ENCODE results near the gene TMSB4X.
"Not testable (repeated sequence)": the region's sequence is repeated elsewhere in the genome, so short reads cannot be mapped to it uniquely, and the experiment has no call there.

Gene TMSB4X

GRCh38 chrX:12955882-12956703 is 18.8 kb upstream of the TMSB4X start:
- DNase-seq (ENCODE audit: low spot score) = no peak

DNA sequence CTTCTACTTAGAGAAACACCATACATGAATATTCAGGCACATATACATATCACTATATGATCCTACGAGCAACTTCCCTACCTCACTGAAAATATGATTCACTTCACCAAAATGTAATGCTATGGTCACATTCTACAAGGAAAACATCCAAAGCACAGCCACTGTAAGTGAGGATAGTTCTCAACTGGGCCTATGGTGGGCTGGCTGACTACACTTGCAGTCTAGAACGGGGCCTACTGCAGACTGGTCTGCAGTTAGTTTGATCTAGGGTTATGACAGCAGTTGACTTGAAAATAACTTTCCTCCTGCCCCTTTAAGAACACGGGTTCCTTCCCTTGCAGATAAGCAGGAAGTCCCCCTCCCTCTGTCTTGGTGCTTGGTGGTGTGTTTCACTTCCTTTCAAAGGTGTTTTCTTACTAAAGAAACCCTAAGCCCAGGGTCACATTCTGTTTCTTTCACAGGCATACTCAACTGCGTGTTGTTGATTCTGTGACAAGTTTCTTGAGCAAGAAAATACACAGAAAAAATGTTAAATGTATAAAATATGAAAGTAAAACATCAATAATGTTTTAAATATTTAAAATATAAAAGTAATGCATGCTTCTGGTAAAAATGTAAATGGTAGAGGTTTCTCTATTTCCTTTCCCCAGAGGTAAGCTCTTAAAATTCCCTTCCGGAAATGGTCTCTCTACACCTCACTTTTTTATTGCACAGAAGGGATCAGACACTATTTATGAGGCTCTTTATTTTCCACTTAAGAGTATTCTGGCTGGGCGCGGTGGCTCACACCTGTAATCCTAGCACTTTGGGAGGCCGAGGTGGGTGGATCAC is 18.0 kb upstream of the TMSB4X start:
- DNase-seq (ENCODE audit: low spot score) = no peak

- no peak for DNase-seq (ENCODE audit: low spot score)
Observed at GRCh38 chrX:12958059-12958458, 16.9 kb upstream of the TMSB4X start.

DNA sequence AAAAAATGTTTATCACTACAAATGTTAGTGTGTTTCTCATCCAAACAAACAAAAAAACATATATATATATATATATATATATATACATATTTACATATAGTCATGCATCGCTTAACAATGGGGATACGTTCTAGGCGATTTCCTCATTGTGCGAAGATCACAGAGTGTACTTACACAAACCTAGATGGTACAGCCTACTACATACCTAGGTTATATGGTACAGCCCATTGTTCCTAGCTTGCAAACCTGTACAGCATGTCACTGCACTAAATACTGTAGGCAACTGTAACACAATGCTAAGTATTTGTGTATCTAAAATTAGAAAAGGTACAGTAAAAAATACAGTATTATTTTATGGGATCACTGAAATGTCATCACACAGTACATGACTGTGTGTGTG is 16.4 kb upstream of the TMSB4X start:
- no peak for DNase-seq (ENCODE audit: low spot score)

DNA sequence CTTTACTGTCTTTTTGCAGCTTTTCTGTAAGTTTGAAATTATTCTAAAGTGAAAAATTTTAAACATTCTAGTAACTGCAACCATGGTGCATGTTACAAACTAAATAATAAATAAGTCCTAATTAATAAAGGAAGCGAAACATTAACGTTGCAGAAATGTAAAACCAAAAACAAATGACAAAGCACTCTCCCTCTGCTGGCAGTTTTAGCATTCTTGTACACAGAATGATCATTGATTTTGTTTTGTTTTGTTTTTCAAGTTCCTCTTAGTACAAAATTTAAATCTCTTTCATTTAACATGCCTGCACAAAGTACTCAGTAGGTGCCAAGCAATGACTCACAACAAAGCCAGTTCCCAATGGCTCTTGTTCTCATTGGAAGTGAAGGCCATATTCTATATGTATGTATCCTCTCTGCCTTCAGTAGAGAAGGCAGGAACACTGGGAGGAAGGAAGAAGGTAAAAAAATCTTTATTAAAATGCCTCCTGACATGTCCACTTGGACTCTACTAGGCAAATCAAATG is 13.7 kb upstream of the TMSB4X start:
- no peak for DNase-seq (ENCODE audit: low spot score)

DNA sequence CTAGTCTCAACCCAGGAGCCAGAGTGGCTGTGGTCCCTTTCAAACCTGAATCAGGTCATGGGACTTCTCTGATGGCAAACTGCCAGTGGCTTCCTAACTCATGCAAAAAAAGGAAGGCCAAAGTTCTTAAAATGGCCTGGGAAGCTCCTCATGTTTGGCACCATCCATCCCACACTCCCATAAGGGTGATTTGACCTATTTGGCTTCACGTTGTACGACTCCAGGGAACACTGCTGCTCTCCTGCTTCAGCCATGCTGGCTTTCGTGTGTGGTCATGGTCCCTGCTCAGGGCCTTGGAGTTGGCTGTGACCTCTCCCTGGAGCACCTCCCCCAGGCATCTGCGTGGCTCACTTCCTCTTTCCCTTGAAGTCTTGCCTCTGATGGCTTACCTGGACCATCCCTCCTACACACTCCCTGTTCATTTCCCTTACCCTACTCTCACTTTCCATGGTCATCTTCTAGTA is 12.8 kb upstream of the TMSB4X start:
- DNase-seq (ENCODE audit: low spot score) = no peak

- not testable (repeated sequence) for DNase-seq (ENCODE audit: low spot score)
Observed at GRCh38 chrX:12963210-12963850, 11.6 kb upstream of the TMSB4X start.

DNA sequence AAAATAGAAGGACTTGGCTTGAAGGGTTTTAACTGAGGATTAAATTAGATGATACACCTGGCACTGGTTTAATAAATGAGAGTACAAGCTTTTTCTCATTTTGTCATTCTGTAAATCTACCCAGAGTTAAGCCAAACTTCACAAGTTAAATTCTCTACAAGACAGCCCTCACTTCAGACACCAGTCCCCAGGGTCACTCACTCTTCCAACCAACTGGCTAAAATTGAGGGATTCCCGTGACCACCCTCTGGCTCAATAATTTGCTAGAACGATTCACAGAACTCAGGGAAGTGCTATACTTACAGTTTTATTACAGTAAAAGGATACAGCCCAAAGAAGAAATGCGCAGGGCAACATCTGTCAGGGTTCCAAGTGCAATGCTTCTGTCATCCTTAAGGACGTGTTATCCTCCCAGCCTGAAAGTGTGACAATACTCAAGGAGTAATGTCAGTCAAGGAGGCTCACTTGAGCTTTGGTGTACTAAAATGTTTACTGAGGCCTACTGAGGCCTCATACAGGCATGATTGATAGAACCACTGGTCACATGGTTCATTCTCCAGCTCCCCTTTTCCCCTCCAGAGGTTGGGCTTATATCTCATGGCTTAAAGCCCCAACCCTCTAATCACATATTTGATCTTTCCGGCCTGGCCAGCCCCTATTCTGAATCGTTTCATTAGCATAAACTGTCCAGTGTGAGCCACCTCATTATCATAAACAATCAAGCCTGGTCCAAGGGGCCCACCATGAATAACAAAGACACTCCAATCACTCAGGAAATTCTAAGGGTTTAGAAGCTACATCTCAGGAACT is 9.6 kb upstream of the TMSB4X start:
- DNase-seq (ENCODE audit: low spot score) = no peak

- no peak for DNase-seq (ENCODE audit: low spot score)
Observed at GRCh38 chrX:12966151-12966550, 8.8 kb upstream of the TMSB4X start.

DNA sequence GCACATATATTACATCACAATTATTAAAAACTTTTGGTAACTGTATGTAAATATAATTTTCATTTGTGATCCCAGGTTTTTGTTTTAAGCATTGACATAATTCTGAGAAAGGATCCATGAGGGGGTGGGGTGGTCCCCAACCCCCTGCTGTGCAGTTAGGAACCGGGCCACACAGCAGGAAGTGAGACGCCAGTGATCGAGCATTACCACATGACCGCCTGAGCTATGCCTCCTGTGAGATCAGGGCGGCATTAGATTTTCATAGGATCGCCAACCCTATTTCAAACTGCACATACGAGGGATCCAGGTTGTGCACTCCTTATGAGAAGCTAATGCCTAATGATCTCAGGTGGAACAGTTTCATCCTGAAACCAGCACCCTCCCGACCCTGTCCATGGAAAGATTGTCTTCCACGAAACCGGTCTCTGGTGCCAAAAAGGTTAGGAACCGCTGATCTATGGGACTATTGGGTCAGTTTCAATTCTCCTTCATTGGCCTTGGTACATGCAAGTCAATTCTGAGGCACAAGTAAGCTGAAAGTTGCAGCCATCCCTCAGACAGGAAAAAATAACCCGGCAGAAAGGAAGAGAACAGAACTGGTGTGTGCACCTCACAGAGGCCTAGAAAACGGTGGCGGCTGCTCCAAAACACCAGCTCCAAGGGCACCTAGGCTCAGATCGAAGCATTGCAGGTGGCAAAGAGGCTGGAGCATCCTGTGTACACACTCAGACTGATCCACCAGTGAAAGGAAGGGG is 7.0 kb upstream of the TMSB4X start:
- DNase-seq (ENCODE audit: low spot score) = no peak

- DNase-seq (ENCODE audit: low spot score) = peak; percentile 41
Observed at GRCh38 chrX:12970691-12971202, 4.2 kb upstream of the TMSB4X start.

- DNase-seq (ENCODE audit: low spot score) = no peak
Observed at GRCh38 chrX:12971282-12972003, 3.5 kb upstream of the TMSB4X start.

GRCh38 chrX:12972243-12972642 is 2.7 kb upstream of the TMSB4X start:
- DNase-seq (ENCODE audit: low spot score) = no peak

GRCh38 chrX:12972878-12973560 is 1.9 kb upstream of the TMSB4X start:
- DNase-seq (ENCODE audit: low spot score) = no peak

DNA sequence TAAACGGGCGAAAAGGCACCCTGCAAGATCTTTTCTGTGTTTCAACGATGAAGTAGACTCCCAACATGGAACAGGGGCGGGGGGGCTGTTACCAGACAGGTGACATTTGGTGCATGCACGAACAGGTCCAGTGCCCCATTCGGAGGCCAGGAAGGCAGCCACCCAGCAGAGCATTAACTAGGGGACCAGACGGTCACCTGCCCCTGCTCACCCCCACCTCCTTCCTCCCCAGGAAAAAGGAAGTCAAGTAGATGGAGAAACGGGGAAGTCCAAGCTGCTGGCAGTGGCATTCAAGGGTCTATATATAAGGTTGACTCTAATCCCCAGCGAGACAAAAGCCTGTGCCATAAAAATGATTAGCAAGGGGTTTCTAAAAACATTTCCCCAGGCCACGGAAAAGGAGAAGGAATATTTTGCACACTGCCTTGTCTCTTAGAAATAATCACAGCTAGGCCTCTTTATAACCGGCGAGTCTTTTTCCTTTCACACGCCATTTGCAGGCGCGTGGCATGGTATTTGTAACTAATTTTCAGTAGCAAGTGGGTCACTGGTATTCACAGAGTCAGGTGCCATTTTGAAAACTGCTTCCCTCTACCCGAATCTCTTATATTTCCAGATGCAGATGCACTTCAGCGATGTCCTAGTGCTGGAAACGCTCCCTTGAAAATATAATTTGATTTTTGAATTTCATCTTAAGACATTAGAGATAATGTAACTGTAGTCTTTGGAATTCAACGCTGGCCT is 1.2 kb upstream of the TMSB4X start:
- no peak for DNase-seq (ENCODE audit: low spot score)

GRCh38 chrX:12974305-12974795 is 560 bp upstream of the TMSB4X start:
- DNase-seq (ENCODE audit: low spot score) = no peak

- no peak for DNase-seq (ENCODE audit: low spot score)
Observed at GRCh38 chrX:12975670-12975965, 708 bp downstream of the TMSB4X start.

GRCh38 chrX:12975991-12976558 is 1.2 kb downstream of the TMSB4X start:
- no peak for DNase-seq (ENCODE audit: low spot score)

All from HuH-7.5 (cell line).